HCT116 (cell line): Measurements from ENCODE around the gene LPCAT2. TPM values are rescaled to one million over a fixed set of nuclear protein-coding genes. Genes with fewer than 3 reads are reported as not detected.

ENCODE experiments used
- ATAC-seq: fragments of 200-7000 bp; cut with Tn5 transposase; 2 replicates; pipeline ENCODE4 v1.9.1; 2020; ENCODE audit warnings: mild to moderate bottlenecking, moderate library complexity
- BruUV-seq: library from RNA; stranded (reverse); fragments of 400-500 nt; replicated peaks from 2 replicates; lab custom pipeline; 2021; lab: Mats Ljungman, UMichigan
- CTCF ChIA-PET: fragments of 300-600 bp; sonication (Branson Sonifier 250); formaldehyde crosslinking; loops from one replicate; lab custom pipeline; 2021; ENCODE audit warnings: antibody characterized with exemption; lab: Charles Lee
- POLR2A ChIA-PET: fragments of 300-600, 350-600 bp; sonication (Branson Sonifier 250); formaldehyde crosslinking; loops from one replicate; lab custom pipeline; 2021; ENCODE audit warnings: antibody characterized with exemption; lab: Charles Lee
- RAD21 ChIA-PET, 2 experiments: fragments of 300-600 bp; sonication (Branson Sonifier 250); formaldehyde crosslinking; loops; one replicate each; lab custom pipeline; 2023; ENCODE audit warnings: low total read pairs in 2 of 2; ENCODE audit not compliant: uncharacterized antibody in 2 of 2, unreplicated experiment in 2 of 2, low non-redundant PET in 1 of 2; lab: Charles Lee
- DNase-seq: peaks from one replicate; pipeline ENCODE4 v3.0.0-alpha.2; 2010; ENCODE audit warnings: low read depth, low spot score
- H2AFZ ChIP-seq: fragments of 200-600 bp; shearing (Covaris generic), sonication (generic); 2 replicates; pipeline ENCODE4 v1.6.1; 2017; ENCODE audit warnings: low read depth, mixed run types, mixed read lengths, antibody characterized with exemption, low read length; ENCODE audit not compliant: poor library complexity, severe bottlenecking
- H3K27ac ChIP-seq: 2 replicates; pipeline ENCODE4 v1.5.1; 2012; ENCODE audit warnings: low read depth, low read length
- H3K27me3 ChIP-seq: fragments of 200-600 bp; sonication (generic); 2 replicates; pipeline ENCODE4 v1.6.1; 2016; ENCODE audit warnings: mixed run types, low read length, mixed read lengths; ENCODE audit not compliant: insufficient read depth
- H3K36me3 ChIP-seq, 2 experiments: fragments of 200-500 bp in 1 of 2; fragments of 200-600 bp in 1 of 2; sonication (Bioruptor generic) in 1 of 2; sonication (generic) in 1 of 2; 2 replicates each; pipeline versions ENCODE4 v1.5.1 to v1.6.1; 2014 to 2016; ENCODE audit warnings: low read length in 2 of 2, inconsistent platforms in 1 of 2, mixed read lengths in 1 of 2, mixed run types in 1 of 2; ENCODE audit not compliant: insufficient read depth in 2 of 2, control insufficient read depth in 1 of 2
- H3K4me1 ChIP-seq, 2 experiments: fragments of 200-600 bp in 1 of 2; sonication (generic) in 1 of 2; 2 replicates each; pipeline versions ENCODE4 v1.5.1 to v1.6.1; 2012 to 2017; ENCODE audit warnings: low read length in 2 of 2, inconsistent platforms in 1 of 2, mild to moderate bottlenecking in 1 of 2, mixed read lengths in 1 of 2, mixed run types in 1 of 2, moderate library complexity in 1 of 2; ENCODE audit not compliant: insufficient read depth in 2 of 2, control insufficient read depth in 1 of 2
- H3K4me2 ChIP-seq: fragments of 200-600 bp; sonication (generic); 2 replicates; pipeline ENCODE4 v1.6.1; 2017; ENCODE audit warnings: mixed run types, low read length, mixed read lengths
- H3K4me3 ChIP-seq, 2 experiments: fragments of 200-600 bp in 1 of 2; sonication (generic) in 1 of 2; replicated peaks in 1 of 2; 2 replicates each; pipeline ENCODE4 v1.5.1; 2011 to 2016; ENCODE audit warnings: low read length in 2 of 2, control low read depth in 1 of 2, low read depth in 1 of 2, mild to moderate bottlenecking in 1 of 2, mixed read lengths in 1 of 2, mixed run types in 1 of 2
- H3K79me2 ChIP-seq: fragments of 200-600 bp; sonication (generic); 2 replicates; pipeline ENCODE4 v1.6.1; 2017; ENCODE audit warnings: mild to moderate bottlenecking, mixed run types, low read length, moderate library complexity, mixed read lengths; ENCODE audit not compliant: insufficient read depth
- H3K9ac ChIP-seq: fragments of 200-600 bp; sonication (generic); 2 replicates; pipeline ENCODE4 v1.6.1; 2016; ENCODE audit warnings: low read length, mixed read lengths
- H3K9me2 ChIP-seq: fragments of 200-600 bp; sonication (generic), shearing (Covaris generic); 2 replicates; pipeline ENCODE4 v1.6.1; 2017; ENCODE audit warnings: mixed run types, mild to moderate bottlenecking, moderate library complexity; ENCODE audit not compliant: insufficient read depth
- H3K9me3 ChIP-seq, 2 experiments: fragments of 200-500 bp in 1 of 2; fragments of 200-600 bp in 1 of 2; sonication (Bioruptor generic) in 1 of 2; sonication (generic) in 1 of 2; 2 replicates each; pipeline ENCODE4 v1.6.1; 2014 to 2017; ENCODE audit warnings: low read length in 2 of 2, mixed read lengths in 2 of 2, inconsistent platforms in 1 of 2, low read depth in 1 of 2, mild to moderate bottlenecking in 1 of 2, mixed run types in 1 of 2, moderate library complexity in 1 of 2; ENCODE audit not compliant: control insufficient read depth in 1 of 2, insufficient read depth in 1 of 2
- H4K20me1 ChIP-seq: fragments of 200-600 bp; sonication (generic), shearing (Covaris generic); 2 replicates; pipeline ENCODE4 v1.6.1; 2017; ENCODE audit warnings: mixed run types, mild to moderate bottlenecking, moderate library complexity; ENCODE audit not compliant: insufficient read depth
- CEBPB ChIP-seq: IDR thresholded peaks from 2 replicates; pipeline ENCODE4 v1.6.1; 2012; ENCODE audit warnings: low read depth
- EGR1 ChIP-seq: IDR thresholded peaks from 2 replicates; pipeline ENCODE4 v1.6.1; 2012; ENCODE audit warnings: low read depth
- ELF1 ChIP-seq: IDR thresholded peaks from 2 replicates; pipeline ENCODE4 v1.6.1; 2012; ENCODE audit warnings: low read depth, borderline replicate concordance
- EZH2 ChIP-seq: fragments of 200-600 bp; sonication (generic); IDR thresholded peaks from 2 replicates; pipeline ENCODE4 v1.6.1; 2017; ENCODE audit warnings: antibody characterized with exemption, mixed run types
- EZH2phosphoT487 ChIP-seq: fragments of 200-600 bp; IDR thresholded peaks from 2 replicates; pipeline ENCODE4 v1.6.1; 2018; ENCODE audit warnings: antibody characterized with exemption, borderline replicate concordance
- FOSL1 ChIP-seq: IDR thresholded peaks from 2 replicates; pipeline ENCODE4 v1.6.1; 2012; ENCODE audit warnings: low read depth
- JUND ChIP-seq: IDR thresholded peaks from 2 replicates; pipeline ENCODE4 v1.6.1; 2012
- POLR2A ChIP-seq: IDR thresholded peaks from 2 replicates; pipeline ENCODE4 v1.7.0; 2011; ENCODE audit warnings: borderline replicate concordance; ENCODE audit not compliant: insufficient read depth, insufficient read length; ENCODE audit errors: extremely low read depth
- SIN3A ChIP-seq: IDR thresholded peaks from 2 replicates; pipeline ENCODE4 v1.6.1; 2012; ENCODE audit warnings: low read depth
- SP1 ChIP-seq: IDR thresholded peaks from 2 replicates; pipeline ENCODE4 v1.6.1; 2012; ENCODE audit warnings: low read depth
- SRF ChIP-seq: IDR thresholded peaks from 2 replicates; pipeline ENCODE4 v1.6.1; 2012; ENCODE audit warnings: low read depth
- TCF7L2 ChIP-seq: IDR thresholded peaks from 2 replicates; pipeline ENCODE4 v1.7.0; 2011; ENCODE audit warnings: borderline replicate concordance, inconsistent platforms; ENCODE audit not compliant: insufficient read depth, insufficient read length; ENCODE audit errors: extremely low read depth
- ZFX ChIP-seq: fragments of 450-650 bp; IDR thresholded peaks from 2 replicates; pipeline ENCODE4 v1.6.1; 2017
- ZNF274 ChIP-seq: fragments of 200-500 bp; sonication (Bioruptor generic); IDR thresholded peaks from 2 replicates; pipeline ENCODE4 v1.6.1; 2014; ENCODE audit warnings: mild to moderate bottlenecking, low read depth, low read length, inconsistent platforms
- intact Hi-C: fragments of 100-400 bp; cut with micrococcal nuclease; formaldehyde crosslinking; loops from 2 replicates; pipeline ENCODE4 v1.10.0; 2022
- total RNA-seq: library from RNA; stranded (reverse); gene quantifications from one replicate; pipeline ENCODE4 v1.2.1, GENCODE V29; 2021; ENCODE audit not compliant: unreplicated experiment
- TF ChIP-seq, protein P1 (sequence below): IDR thresholded peaks from 2 replicates; pipeline ENCODE4 v1.6.1; 2012

The LPCAT2 gene
- total RNA-seq, 1 experiment from 2014 or later, result 13.1 TPM

DNA sequence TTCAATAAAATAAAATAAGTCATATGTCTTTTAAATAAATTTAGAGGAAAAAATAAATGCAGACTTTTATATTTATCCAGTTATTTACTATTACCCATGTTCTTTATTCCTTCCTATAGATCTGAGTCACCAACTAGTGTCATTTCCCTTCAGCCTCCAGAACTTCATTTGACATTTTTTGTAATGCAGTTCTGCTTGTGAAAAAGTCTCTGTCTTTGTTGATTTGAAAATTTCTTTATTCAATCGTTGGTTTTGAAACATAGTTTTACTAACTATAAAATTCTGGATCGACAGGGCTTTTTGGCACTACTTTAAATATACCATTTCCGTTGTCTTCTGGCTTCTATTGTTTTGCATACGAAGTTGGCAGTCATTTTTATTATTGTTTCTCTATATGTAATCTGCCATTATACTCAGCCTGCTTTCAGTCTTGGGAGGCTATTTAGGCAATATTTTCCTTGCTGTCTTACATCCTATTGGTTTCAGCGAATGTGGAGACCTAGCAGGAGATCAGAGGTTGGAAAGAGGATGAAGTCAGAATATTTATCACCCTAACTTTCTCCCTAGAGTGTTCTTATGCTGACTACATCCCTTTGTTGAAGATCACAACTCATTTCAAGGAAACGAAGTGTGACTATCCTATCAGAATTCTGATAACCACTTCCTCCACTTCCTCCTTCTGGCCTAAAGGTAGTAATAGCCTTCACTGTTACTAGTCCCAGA is 104.9 kb downstream of the LPCAT2 start:
- no TSS peak for BruUV-seq
- H3K4me3 ChIP-seq, result no peak overlapping the region
- H3K9me2 ChIP-seq, result no peaks in the 10 kb centered on the region
- TF ChIP-seq ELF1, result no peak
- no peak for TF ChIP-seq SRF
- no peak for TF ChIP-seq ZNF274
- TF ChIP-seq TCF7L2, result no peak
- no peak for TF ChIP-seq ZFX
- TF ChIP-seq POLR2A, result no peak
- TF ChIP-seq EZH2, result no peak
- TF ChIP-seq SP1, result no peak
- no peak for TF ChIP-seq SIN3A
- TF ChIP-seq JUND, result no peak
- TF ChIP-seq CEBPB, result no peak
- TF ChIP-seq EGR1, result no peak
- TF ChIP-seq, protein P1, sequence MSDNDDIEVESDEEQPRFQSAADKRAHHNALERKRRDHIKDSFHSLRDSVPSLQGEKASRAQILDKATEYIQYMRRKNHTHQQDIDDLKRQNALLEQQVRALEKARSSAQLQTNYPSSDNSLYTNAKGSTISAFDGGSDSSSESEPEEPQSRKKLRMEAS, result no peak
- no peak for TF ChIP-seq EZH2phosphoT487
- TF ChIP-seq FOSL1, result no peak
- H3K79me2 ChIP-seq, result no peaks in the 10 kb centered on the region
- POLR2A ChIA-PET, result no interaction called here
- no peak overlapping the region for H3K4me2 ChIP-seq
- H3K27me3 ChIP-seq, result peaks cover 26% of the 10 kb centered on the region
- no peak overlapping the region for H2AFZ ChIP-seq
- H3K4me1 ChIP-seq, result no peaks in the 10 kb centered on the region
- DNase-seq (no peak), ATAC-seq (no peak)
- H4K20me1 ChIP-seq, result no peaks in the 10 kb centered on the region
- H3K9ac ChIP-seq, result no peak overlapping the region
- no peak overlapping the region for H3K27ac ChIP-seq
- intact Hi-C loops, result no loop called here
- no peaks in the 10 kb centered on the region for H3K36me3 ChIP-seq
- CTCF ChIA-PET, result no interaction called here
- H3K9me3 ChIP-seq, result no peaks in the 10 kb centered on the region
- RAD21 ChIA-PET, result no interaction called here
